Middle frontal gyrus (tissue), 1 donor: ENCODE measurements around the gene CHMP4A.

ENCODE experiments used
- DNase-seq: peaks from one replicate; pipeline ENCODE4 v3.0.0-alpha.2; 2015; ENCODE audit warnings: low spot score; ENCODE audit errors: extremely low spot score

Gene CHMP4A

DNA sequence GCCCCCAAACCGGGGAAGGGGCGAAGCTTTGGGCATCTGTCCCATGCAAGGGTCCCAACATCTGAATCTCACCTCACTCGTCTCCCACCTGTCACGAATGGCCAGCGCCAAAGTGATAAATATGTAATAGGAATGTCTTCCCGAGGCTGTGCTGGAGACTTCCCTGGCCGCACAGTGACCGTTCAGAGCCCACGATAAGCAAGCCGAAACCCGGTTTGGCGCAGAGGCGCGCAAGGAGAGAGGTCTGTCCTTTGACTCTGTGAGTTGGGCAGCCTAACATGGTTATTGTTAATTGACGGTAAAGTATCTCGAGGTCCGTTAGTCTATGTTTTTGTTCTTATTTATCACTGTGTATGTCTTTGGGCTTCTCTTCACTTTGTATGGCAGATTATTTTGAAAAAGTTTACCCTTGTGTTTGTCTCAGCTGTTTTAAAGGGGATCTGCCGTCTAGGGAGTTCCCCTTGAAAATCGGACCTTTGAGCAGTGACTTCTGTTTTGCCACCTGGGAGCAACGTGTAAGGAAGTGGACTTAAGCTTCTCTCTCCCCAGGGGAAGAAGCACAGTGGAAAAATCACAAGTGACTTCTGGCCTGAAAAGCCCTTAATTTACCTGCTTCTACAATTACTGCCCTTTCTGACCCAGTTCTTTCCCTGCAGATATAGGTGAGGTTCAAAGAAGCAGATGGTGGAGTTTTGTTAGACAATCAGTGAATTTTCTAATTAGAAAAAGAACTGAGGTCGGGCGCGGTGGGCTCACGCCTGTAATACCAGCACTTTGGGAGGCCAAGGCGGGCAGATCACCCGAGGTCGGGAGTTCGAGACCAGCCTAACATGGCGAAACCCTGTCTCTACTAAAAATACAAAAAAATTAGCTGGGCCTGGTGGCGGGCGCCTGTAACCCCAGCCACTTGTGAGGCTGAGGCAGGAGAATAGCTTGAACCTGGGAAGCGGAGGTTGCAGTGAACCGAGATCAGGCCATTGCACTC is 16.9 kb downstream of the CHMP4A start:
- DNase-seq, result no peak

DNA sequence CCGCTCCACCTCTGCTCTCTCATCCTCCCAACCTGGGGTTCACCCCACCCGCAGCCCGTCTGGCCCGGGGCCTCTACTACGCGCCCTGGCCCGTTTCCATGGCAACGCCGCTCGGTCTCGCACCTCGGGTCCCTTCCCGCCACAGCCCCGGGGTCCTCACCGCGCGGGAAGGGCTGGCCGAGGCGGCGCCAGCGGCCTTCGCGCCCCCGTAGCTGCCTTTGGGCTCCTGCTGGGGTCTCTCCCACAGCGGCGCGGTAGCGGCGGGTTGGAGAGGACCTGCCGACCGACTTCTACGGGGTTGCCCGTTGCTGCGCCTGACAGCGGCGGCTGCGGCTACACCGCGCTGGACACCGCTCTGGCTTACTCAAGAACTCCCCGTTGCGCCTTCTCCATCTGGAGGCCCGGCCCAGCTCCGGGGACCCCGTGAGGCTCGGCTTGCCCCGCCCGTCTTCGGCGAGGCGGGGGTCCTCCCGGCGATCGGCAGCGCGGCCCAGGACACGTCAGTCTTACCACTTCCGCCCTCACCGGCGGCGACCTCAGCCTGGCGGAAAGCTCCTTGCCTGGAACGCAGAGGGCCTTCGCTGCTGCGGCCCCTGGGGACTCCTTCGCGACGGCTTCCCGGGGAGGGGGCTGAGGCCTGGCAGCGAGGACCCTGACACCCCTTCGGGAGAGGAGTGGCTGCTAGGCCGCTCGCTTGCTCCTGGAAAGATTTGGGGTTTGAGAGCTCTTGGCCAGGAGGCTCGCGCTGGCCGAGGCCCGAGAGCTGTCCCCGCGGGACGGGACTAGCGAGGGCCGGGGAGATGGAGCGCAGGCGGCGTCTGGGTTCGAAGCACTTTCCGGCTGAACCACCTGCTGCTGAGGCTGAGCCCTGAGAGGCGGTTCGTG is 17.9 kb downstream of the CHMP4A start, which contains the start of gene TM9SF1:
Gene TM9SF1 (minus strand): TSS at position 256 of the 885 bp plus-strand sequence. CDS start 422 bp downstream, outside the sequence.
- peak; percentile 58 for DNase-seq

DNA sequence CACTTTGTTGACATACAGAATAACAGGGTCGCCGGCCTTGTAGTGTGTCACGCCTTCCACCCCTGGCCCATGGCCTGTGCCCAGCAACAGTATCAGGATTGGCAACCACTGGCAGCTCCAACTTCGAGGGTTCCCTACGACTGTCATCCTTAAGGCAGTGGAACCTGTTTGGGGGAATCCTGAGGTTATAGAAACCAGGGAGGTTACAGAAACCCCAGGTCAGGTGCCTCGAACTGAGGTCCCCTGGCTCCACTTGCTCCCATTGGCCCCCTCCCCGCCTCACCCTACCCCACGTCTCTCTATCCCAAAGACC is 18.5 kb downstream of the CHMP4A start:
- no peak for DNase-seq

DNA sequence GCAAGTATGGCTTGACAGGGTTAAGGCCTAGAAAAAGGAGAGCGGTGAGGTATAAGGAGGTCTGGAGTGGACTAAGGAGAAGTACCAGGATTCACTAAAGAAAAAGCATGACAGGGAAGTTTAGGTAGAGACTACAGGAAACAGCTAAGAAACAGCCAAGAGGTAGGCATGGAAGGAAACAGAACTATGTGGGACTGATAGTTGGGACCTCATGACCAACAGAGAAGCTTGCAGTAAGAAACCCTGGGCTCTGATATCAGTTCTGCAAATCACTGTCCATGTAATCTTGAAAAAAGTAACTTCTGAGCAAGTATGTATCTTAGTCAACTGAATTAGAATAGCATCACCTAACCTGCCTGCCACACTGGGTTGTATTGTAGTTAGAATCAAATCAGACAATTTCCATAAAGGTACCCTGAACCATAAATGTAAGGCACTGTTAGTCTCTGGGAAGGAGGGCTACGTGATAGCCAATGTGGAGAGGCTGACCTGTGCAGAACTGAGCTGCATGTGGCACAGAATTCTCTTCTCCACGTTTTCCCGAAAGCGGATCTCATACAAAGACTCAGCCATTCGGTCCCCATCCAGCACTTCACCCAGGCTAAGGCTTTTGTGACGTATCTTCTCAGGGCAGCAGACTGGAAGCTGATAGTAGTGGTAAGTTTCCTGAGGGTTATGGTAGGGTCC is 19.0 kb downstream of the CHMP4A start:
- DNase-seq, result no peak

DNA sequence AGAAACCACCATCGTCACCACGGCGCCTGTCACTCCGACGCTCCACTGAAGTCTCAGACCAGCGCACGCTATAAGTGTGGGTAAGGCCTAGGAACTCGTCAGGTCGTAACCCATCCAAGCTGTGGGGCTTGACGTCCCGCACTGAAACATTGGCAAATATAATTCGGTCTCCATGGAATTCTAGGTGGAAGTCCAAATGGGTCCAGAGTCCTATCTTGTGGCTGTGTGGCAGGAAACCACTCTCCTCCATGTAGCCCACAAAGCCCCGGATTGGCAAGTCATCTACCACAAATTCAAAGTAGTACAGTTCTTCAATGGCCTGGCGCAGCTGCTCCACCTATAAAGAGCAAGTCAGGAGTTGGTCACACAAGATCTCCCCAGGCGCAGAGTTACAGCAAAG is 20.4 kb downstream of the CHMP4A start:
- DNase-seq, result no peak

DNA sequence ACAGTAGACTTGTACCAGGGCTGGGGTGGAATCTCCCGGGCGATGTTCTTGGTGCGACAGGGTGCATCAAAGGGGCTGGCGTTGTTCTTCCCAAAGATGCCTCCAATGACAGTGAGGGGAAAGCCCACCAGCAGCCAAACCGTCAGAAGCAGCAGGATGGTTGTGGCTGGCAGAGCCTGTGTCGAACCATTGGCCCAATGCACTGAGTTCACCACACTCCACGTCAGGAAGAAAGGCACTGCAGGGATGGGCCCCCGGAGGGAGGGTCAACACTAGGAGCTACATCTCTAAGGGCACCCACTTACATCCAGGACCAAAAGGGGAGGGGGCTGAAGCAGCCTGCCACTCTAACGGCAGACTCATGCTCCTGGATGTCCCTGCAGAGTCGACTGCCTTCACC is 22.9 kb downstream of the CHMP4A start:
- DNase-seq, result no peak

DNA sequence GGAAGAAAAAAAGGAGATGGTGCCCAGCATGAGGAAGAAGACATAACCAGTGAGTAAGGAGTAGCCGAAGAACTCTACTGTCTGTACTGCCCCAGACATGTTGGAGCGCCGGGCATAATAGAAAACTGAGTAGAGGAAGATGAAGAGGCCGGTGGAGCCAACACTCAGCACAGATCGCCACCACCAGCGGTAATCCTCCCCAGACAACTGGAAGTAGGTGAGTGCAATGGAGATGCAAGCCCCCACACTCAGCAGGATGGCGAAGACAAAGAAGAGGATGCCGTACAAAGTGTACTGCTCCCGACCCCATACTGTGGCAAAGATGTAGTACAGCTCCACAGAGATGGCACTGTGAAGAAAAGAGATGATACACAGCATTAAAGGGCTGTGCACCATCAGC is 23.8 kb downstream of the CHMP4A start:
- no peak for DNase-seq

DNA sequence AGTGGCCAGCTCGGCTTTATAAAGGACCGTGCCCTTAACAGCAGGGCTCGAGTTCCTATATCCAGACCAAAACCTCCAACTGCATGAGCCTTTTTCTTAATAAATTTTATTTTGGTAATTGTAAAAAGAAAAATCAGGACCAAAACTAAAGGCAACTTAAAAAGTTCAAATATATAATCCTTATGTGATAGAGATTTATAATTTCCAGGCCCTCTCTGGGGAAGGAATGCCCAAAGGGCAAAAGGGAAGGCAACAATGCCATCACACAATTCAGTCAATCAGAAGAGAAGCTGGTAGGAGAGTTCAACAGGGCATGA is 24.3 kb downstream of the CHMP4A start:
- DNase-seq, result no peak

DNA sequence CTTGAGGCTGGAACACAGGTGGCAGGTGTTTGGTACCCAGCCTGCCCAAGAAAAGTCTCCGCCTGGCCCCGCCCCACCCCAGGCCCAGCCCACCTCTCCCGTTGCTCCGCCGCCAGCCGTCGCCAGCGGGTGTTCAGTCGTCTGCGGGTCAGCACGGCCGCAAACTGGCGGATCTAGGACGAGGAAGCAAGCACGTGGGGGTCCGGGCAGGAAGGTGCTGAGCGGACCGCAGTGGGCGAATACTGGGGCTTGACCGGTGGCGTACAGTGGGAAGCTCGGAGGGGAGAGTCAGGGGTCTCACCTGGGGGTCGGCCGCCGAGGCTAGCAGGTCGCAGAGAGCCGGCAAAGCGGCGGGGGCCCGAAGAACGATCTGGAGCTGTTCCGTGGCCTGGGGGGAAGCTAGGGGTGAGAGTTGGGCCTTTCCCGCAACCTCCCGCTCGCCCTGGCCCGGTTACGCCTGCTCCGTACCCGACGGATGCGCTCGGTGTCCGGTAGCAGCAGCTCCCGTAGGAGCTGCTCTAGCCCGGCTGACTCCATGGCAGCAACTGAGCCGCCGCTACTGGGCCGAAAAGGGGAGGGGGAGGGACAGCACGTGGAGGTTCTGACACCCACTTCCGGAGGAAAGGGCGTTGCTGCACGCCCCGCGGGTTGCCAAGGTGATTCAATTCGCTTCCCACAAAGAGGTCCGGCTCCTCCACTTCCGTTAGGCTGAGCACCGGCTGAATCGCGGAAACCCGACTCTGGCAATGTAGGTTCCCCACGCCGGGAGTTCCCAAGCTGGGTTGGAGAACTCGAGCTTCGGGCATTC is 24.8 kb downstream of the CHMP4A start, which contains the start of gene IPO4:
Gene IPO4 (minus strand): TSS at position 566 of the 808 bp plus-strand sequence. CDS start 29 bp downstream, at position 537.
- DNase-seq, result peak; percentile 91

DNA sequence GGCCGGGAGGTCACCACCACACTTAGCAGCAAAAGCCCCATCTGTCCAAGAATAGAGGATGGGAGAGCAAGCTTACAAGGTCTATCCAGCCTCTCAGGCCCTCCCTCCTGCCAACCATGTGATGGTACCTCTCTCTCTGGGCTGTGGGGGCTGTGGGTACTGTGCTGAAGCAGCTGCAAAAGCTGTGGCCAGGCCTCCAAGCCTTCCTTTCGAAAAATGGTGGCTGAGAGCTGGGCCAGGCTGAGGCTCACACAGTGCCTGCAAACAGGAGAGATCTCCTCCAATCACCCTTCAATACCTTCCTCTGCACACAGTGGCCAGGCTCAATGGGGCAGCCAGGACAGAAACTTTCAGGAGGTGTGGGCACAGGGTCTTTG is 25.8 kb downstream of the CHMP4A start:
- no peak for DNase-seq

DNA sequence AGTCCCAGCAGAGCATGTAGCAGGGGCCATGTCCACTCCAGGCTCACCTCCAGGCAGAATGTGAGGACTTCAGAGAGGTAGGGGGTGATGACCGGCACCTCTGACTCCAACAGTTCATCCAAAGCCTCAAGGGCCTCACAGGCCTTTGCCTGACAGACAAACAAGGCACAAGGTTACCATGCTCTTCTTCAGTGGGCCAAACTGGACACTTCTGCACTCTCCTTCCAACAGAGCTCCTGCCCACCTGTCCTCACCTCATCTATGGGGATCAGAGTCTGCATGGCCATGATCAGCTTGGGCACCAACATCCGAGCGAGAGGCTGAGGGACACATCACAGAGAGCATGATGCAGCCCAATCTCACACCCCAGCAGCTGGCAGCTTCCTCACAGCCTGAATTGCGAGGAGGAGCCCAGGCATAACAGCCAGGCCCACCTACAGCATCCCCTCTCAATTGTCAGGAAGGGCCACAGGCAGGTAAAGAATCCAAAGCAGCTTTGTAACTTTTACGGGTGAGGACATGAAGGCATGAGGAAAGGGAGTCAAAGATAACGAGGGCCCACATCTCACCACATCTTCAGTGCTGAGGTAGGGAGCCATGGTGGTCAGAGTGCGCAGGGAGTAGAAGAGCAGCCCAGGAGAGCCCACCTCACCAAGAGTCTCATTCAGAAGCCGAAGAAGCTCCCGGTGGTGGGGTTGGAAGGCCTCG is 26.3 kb downstream of the CHMP4A start:
- no peak for DNase-seq

DNA sequence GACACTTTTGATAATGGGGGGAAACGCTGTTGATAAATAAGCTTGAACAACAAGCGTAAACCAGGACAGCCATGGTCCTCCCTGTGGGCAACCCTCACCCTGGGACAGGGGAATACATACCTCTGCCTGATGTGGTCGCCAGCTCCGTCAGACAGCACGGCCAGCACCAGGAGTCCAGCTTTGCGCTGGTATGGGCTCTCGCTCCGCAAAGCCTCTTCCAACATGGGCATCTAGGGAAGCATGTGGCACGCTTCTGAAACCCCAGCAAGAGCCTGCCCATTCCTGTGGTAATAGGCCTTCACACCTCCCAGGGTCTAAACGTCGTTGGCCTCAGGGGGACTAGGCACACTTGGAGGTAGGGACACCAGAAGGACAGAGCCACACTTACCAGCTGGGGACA is 27.5 kb downstream of the CHMP4A start:
- no peak for DNase-seq

DNA sequence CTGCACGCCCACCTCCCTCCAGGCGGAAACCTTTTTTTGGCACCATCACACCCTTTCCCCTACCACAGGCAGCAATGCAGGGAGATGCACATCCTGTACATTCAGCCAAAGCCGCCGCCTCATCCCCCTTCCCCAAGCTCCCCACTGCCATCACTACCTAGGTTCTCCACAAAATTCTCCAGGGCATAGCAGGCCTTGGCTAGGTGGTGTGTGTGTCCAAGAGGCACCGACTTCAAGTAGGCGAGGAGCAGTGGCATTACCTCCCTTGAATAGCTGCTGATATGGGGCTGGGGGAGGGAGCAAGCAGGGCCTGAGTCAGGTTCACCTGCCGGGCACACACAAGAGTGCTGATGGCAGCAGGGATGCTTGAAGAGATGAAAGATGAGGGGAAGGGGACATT is 28.3 kb downstream of the CHMP4A start:
- no peak for DNase-seq

DNA sequence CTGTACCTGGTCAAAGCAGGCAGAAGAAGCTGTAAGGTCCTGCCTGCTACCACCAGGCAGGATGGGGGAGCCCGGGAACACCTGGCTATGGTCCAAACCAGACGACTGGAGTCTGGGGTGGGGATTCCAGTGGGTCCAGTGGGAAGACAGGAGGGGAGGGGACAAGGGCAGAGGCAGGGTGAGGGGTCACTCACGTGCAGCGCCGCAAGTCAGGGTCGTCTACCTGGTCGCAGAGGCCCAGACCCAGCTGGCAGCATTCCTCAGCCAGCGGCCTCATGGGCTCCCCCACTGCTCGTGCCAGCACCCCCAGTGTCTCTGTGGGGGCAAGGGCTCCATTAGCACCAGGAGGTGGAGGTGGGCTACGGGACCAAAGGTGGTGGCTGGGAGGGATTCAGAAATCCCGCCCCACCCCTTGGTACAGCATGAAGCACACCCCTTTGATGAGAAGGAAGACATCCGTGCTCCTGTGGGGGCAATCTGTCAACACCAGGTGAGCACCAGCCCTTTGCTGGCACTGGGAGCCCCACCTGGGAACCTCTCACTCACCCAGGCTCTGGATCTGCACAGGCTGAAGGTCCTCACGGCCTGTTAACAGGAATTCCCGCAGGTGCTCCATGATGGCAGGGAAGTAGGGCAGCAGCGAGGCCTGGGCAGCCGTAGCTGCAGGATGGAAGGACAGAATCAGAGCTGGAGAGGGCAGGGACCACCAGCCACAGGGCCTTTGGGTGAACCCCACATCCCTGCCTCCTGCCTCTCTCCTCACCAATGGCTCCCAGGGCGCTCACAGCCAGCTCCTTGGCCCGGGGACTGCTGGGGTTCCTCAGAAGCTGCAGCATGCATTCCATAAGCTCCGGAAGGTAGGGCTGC is 29.0 kb downstream of the CHMP4A start:
- no peak for DNase-seq

DNA sequence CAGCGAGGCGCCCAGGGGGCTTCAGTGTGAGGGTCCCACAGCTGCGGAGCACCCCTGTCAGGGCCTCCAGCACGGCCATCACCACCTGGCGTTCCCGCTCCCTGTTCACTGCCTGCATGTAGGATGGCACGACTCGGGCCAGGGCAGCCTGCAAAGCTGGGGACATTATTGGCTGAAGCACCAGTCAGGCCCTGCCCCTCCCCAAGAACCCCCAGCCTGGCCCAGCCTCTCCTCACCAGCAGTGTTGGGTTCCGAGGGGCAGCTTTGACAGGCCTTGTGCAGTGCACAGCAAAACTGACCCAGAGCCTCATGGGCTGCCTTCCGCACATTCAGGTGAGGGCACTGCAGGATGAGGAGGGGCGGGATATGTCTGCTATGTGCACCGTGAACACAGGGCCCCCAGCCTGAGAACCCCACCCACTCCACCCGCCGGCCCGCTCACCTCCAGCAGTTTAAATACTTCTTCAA is 30.2 kb downstream of the CHMP4A start:
- no peak for DNase-seq

DNA sequence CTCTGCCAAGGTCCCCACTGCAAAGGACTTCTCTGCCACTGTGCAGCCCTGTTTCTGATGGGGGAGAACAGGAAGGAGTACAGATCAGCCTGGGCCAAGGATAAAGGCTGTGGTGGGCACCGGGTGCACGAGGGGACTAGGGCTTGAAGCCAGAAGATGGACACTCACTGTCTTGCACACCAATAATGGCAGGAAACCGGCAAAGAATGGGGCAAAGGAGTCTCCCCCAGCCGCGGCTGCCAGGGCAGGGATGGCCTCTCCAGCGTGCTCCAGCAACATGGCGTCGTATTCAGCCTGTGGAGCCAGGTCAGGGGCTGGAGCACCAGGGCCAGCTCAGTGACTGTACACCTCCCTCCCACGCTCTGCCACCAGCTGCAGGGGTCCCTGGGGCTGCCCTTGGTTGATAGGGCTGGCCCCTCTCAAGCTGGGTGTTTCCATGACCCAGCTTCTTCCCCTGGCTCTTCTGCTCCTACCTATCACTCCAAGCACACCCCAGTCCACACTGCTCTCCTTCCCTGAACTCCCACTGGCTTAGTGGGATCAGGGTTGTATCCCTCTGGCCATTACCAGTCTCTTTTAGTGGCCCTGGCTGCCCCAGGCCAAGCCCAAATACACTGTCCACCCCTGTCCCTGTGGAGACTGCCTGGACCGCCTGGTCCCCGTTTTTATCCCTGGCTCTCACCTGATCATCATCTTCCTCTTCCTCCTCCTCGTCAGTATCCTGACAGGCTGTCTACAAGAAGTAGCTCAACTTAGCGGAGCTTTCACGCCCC is 31.0 kb downstream of the CHMP4A start:
- DNase-seq, result no peak

DNA sequence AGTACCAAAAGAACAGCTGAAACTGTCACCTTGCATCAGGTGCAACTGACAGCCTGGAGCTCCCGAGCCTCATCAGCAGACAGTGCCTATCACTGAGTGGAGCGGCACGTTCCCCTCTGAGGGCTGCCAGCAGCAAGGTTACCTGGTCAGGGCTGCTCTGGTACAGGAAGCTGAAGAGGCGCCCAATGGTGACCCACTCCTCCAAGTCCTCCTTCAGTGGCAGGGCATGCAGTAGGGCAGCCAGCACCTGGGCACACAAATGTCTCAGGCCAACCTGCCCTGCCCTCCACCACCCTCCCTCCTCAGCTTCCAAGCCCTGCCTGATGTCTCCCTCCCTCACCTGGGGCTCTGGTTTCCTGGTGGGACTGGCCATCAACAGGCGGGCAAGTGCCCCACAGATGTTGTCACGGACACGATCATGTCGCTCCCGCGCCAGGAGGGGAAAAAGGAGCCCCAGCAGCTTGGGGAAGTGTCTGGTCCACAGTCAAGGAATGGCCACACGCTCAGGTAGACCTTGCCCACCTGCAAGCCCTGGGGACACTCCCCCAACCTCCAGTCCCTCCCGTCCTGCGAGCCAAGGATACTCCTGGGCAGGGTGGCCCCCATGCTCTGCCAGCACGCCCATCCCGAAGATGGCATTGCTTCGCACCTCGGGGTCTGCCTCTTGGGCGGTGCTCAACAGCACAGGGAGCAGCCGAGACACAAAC is 31.8 kb downstream of the CHMP4A start:
- DNase-seq, result no peak
